Liver (tissue), 9 donors: ENCODE measurements around the gene NBEAL1. TPM values are rescaled to one million over a fixed set of nuclear protein-coding genes. Genes with fewer than 3 reads are reported as not detected.

Experiments
- DNase-seq: peaks from one replicate; pipeline ENCODE4 v3.0.0-alpha.2; 2017; ENCODE audit warnings: low spot score
- H3K27ac ChIP-seq, 2 donors: one replicate each; pipeline ENCODE4 v1.7.0; 2013; ENCODE audit warnings: inconsistent platforms in 2 of 2, low read length in 2 of 2, control low read depth in 1 of 2, low read depth in 1 of 2, mild to moderate bottlenecking in 1 of 2
- H3K27me3 ChIP-seq, 4 donors: one replicate each; pipeline versions ENCODE4 v1.6.1 to v1.7.0; 2013; ENCODE audit warnings: low read length in 3 of 4, inconsistent platforms in 1 of 4, mild to moderate bottlenecking in 1 of 4, moderate library complexity in 1 of 4; ENCODE audit not compliant: control insufficient read depth in 4 of 4, insufficient read depth in 4 of 4
- H3K36me3 ChIP-seq, 4 donors: one replicate each; pipeline versions ENCODE4 v1.6.1 to v1.7.0; 2013; ENCODE audit warnings: low read length in 3 of 4, mild to moderate bottlenecking in 3 of 4, low read depth in 1 of 4, moderate library complexity in 1 of 4; ENCODE audit not compliant: control insufficient read depth in 4 of 4, insufficient read depth in 3 of 4
- H3K4me1 ChIP-seq, 4 donors: one replicate each; pipeline versions ENCODE4 v1.6.1 to v1.7.0; 2013; ENCODE audit warnings: low read length in 3 of 4, mild to moderate bottlenecking in 3 of 4, moderate library complexity in 1 of 4; ENCODE audit not compliant: control insufficient read depth in 4 of 4, insufficient read depth in 4 of 4
- H3K4me3 ChIP-seq, 3 donors: one replicate each; pipeline versions ENCODE4 v1.6.1 to v1.7.0; 2013; ENCODE audit warnings: low read length in 3 of 3, control low read depth in 1 of 3, low read depth in 1 of 3, mild to moderate bottlenecking in 1 of 3
- H3K9ac ChIP-seq, 2 donors: one replicate each; pipeline ENCODE4 v1.7.0; 2013; ENCODE audit warnings: low read length in 2 of 2, mild to moderate bottlenecking in 2 of 2, moderate library complexity in 2 of 2, control low read depth in 1 of 2, low read depth in 1 of 2
- H3K9me3 ChIP-seq, 4 donors: one replicate each; pipeline versions ENCODE4 v1.6.1 to v1.7.0; 2013; ENCODE audit warnings: low read length in 3 of 4; ENCODE audit not compliant: control insufficient read depth in 4 of 4
- EGR1 ChIP-seq, 2 donors: IDR thresholded peaks; 2 replicates each; pipeline ENCODE4 v1.6.1; 2016 to 2018; ENCODE audit warnings: antibody characterized with exemption in 2 of 2, low read depth in 2 of 2
- FOXA1 ChIP-seq: IDR thresholded peaks from 2 replicates; pipeline ENCODE4 v1.6.1; 2016; ENCODE audit warnings: antibody characterized with exemption
- FOXA2 ChIP-seq: IDR thresholded peaks from 2 replicates; pipeline ENCODE4 v1.6.1; 2016; ENCODE audit warnings: antibody characterized with exemption
- GABPA ChIP-seq, 2 donors: IDR thresholded peaks in 1 of 2; conservative IDR thresholded peaks in 1 of 2; 2 replicates each; pipeline ENCODE4 v1.6.1; 2016; ENCODE audit warnings: antibody characterized with exemption in 2 of 2, mild to moderate bottlenecking in 1 of 2, moderate library complexity in 1 of 2
- HNF4A ChIP-seq, 2 donors: conservative IDR thresholded peaks; 2 replicates each; pipeline ENCODE4 v1.6.1; 2016; ENCODE audit warnings: antibody characterized with exemption in 2 of 2, mild to moderate bottlenecking in 2 of 2
- HNF4G ChIP-seq: IDR thresholded peaks from 2 replicates; pipeline ENCODE4 v1.6.1; 2016; ENCODE audit warnings: antibody characterized with exemption
- JUND ChIP-seq, 2 donors: IDR thresholded peaks; 2 replicates each; pipeline ENCODE4 v1.6.1; 2016; ENCODE audit warnings: antibody characterized with exemption in 2 of 2
- NR2F2 ChIP-seq: IDR thresholded peaks from 2 replicates; pipeline ENCODE4 v1.6.1; 2016; ENCODE audit warnings: antibody characterized with exemption
- RAD21 ChIP-seq, 2 donors: IDR thresholded peaks; 2 replicates each; pipeline ENCODE4 v1.6.1; 2016; ENCODE audit warnings: antibody characterized with exemption in 2 of 2, mild to moderate bottlenecking in 2 of 2
- RXRA ChIP-seq, 2 donors: IDR thresholded peaks; 2 replicates each; pipeline ENCODE4 v1.6.1; 2017 to 2018; ENCODE audit warnings: antibody characterized with exemption in 2 of 2, mild to moderate bottlenecking in 1 of 2
- SP1 ChIP-seq: IDR thresholded peaks from 2 replicates; pipeline ENCODE4 v1.6.1; 2018; ENCODE audit warnings: antibody characterized with exemption, mild to moderate bottlenecking
- TAF1 ChIP-seq: conservative IDR thresholded peaks from 2 replicates; pipeline ENCODE4 v1.6.1; 2016; ENCODE audit warnings: antibody characterized with exemption, mild to moderate bottlenecking
- YY1 ChIP-seq: IDR thresholded peaks from 2 replicates; pipeline ENCODE4 v1.6.1; 2016; ENCODE audit warnings: antibody characterized with exemption, mild to moderate bottlenecking
- WGBS: extraction: QIAGEN DNeasy Blood & Tissue Kit; methylation state at CpG from one replicate; pipeline ENCODE4 v1.1.7; 2013; 5-methylcytosine and 5-hydroxymethylcytosine counted together
- polyA plus RNA-seq, 2 donors: library from polyadenylated mRNA; stranded (reverse) in 1 of 2; unstranded in 1 of 2; fragments of 200-250 nt in 1 of 2; fragments of >200 nt in 1 of 2; fragmentation: Nextera tagmentation in 1 of 2; extraction: Ambion mirVana in 1 of 2; gene quantifications; one replicate each; pipeline versions ENCODE4 v1.2.1 to v1.2.3, GENCODE V29; 2013 to 2015
- total RNA-seq, 2 donors: library from RNA; depleted of rRNA; stranded (reverse); fragments of >200 nt; gene quantifications; one replicate each; pipeline ENCODE4 v1.2.3, GENCODE V29; 2014
- TF ChIP-seq, protein P1 (sequence below): IDR thresholded peaks from 2 replicates; pipeline ENCODE4 v1.6.1; 2016; ENCODE audit warnings: antibody characterized with exemption
- TF ChIP-seq, protein P2 (sequence below): IDR thresholded peaks from 2 replicates; pipeline ENCODE4 v1.6.1; 2016; ENCODE audit warnings: antibody characterized with exemption
- TF ChIP-seq, protein P3 (sequence below): IDR thresholded peaks from 2 replicates; pipeline ENCODE4 v1.6.1; 2016; ENCODE audit warnings: antibody characterized with exemption, mild to moderate bottlenecking
- TF ChIP-seq, protein P4 (sequence below): fragments of 150-350 bp; IDR thresholded peaks from 2 replicates; pipeline ENCODE4 v1.5.1; 2017; ENCODE audit warnings: improper control_type of control experiment, low read depth, low read length; ENCODE audit not compliant: missing input control
- TF ChIP-seq, protein P5 (sequence below): IDR thresholded peaks from 2 replicates; pipeline ENCODE4 v1.6.1; 2016; ENCODE audit warnings: antibody characterized with exemption
- donor health status: healthy.
- donor health status: healthy.
- donor health status: healthy.
- donor health status: healthy.
- donor health status: healthy.

Gene NBEAL1
- total and polyA plus RNA-seq, 4 donors = 4.4 to 47.9 (median 17.0) TPM

DNA sequence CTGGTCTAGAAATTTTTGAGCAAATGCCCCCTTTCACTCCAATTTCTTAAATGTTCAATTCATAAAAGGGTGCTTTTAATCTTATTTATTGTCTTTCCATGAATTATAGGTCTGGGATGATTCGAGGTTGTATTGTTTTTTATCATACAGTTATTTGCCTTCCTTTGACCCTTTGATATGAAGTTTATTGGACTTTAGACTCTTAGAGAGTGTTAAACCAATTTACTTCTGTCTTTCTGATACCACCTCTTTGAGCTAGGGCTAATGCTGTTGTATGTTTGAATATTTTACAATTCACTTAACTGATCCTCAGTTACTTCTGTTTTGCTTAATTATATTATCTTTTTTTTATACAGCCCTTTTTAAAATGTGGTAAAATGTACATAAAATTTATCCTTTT is 134.5 kb downstream of the NBEAL1 start:
- WGBS = 29% methylated on average over 1 of the region's 1 CpG
- Histone ChIP-seq H3K36me3 (peaks cover 2 to 12% (median 4%) of the 10 kb centered on the region in 4 donors), H3K9me3 (no peaks in the 10 kb centered on the region), H3K27me3 (no peaks in the 10 kb centered on the region), H3K4me3 (no peak overlapping the region), H3K27ac (no peak overlapping the region), H3K4me1 (peaks cover 0 to 4% (median 0%) of the 10 kb centered on the region in 4 donors), H3K9ac (no peak overlapping the region)
- TF ChIP-seq, protein P1, sequence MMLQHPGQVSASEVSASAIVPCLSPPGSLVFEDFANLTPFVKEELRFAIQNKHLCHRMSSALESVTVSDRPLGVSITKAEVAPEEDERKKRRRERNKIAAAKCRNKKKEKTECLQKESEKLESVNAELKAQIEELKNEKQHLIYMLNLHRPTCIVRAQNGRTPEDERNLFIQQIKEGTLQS = no peak
- TF ChIP-seq RXRA (IDR thresholded peaks at IDR 0.05) = peak; percentile 66 to 79
- no peak for TF ChIP-seq FOXA2
- TF ChIP-seq, protein P2, sequence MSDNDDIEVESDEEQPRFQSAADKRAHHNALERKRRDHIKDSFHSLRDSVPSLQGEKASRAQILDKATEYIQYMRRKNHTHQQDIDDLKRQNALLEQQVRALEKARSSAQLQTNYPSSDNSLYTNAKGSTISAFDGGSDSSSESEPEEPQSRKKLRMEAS = no peak
- TF ChIP-seq SP1 = peak; percentile 53
- TF ChIP-seq, protein P3, sequence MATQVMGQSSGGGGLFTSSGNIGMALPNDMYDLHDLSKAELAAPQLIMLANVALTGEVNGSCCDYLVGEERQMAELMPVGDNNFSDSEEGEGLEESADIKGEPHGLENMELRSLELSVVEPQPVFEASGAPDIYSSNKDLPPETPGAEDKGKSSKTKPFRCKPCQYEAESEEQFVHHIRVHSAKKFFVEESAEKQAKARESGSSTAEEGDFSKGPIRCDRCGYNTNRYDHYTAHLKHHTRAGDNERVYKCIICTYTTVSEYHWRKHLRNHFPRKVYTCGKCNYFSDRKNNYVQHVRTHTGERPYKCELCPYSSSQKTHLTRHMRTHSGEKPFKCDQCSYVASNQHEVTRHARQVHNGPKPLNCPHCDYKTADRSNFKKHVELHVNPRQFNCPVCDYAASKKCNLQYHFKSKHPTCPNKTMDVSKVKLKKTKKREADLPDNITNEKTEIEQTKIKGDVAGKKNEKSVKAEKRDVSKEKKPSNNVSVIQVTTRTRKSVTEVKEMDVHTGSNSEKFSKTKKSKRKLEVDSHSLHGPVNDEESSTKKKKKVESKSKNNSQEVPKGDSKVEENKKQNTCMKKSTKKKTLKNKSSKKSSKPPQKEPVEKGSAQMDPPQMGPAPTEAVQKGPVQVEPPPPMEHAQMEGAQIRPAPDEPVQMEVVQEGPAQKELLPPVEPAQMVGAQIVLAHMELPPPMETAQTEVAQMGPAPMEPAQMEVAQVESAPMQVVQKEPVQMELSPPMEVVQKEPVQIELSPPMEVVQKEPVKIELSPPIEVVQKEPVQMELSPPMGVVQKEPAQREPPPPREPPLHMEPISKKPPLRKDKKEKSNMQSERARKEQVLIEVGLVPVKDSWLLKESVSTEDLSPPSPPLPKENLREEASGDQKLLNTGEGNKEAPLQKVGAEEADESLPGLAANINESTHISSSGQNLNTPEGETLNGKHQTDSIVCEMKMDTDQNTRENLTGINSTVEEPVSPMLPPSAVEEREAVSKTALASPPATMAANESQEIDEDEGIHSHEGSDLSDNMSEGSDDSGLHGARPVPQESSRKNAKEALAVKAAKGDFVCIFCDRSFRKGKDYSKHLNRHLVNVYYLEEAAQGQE = no peak
- TF ChIP-seq HNF4A (conservative IDR thresholded peaks at IDR 0.05) = peak; percentile 75 to 86
- TF ChIP-seq RAD21 (IDR thresholded peaks at IDR 0.05) = no peak
- no peak for TF ChIP-seq JUND (IDR thresholded peaks at IDR 0.05)
- no peak for TF ChIP-seq EGR1 (IDR thresholded peaks at IDR 0.05; ENCODE audit: low read depth in 2 of 2)
- TF ChIP-seq YY1 = no peak
- no peak for TF ChIP-seq TAF1
- TF ChIP-seq, protein P4, sequence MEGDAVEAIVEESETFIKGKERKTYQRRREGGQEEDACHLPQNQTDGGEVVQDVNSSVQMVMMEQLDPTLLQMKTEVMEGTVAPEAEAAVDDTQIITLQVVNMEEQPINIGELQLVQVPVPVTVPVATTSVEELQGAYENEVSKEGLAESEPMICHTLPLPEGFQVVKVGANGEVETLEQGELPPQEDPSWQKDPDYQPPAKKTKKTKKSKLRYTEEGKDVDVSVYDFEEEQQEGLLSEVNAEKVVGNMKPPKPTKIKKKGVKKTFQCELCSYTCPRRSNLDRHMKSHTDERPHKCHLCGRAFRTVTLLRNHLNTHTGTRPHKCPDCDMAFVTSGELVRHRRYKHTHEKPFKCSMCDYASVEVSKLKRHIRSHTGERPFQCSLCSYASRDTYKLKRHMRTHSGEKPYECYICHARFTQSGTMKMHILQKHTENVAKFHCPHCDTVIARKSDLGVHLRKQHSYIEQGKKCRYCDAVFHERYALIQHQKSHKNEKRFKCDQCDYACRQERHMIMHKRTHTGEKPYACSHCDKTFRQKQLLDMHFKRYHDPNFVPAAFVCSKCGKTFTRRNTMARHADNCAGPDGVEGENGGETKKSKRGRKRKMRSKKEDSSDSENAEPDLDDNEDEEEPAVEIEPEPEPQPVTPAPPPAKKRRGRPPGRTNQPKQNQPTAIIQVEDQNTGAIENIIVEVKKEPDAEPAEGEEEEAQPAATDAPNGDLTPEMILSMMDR = no peak
- no peak for TF ChIP-seq NR2F2
- TF ChIP-seq, protein P5, sequence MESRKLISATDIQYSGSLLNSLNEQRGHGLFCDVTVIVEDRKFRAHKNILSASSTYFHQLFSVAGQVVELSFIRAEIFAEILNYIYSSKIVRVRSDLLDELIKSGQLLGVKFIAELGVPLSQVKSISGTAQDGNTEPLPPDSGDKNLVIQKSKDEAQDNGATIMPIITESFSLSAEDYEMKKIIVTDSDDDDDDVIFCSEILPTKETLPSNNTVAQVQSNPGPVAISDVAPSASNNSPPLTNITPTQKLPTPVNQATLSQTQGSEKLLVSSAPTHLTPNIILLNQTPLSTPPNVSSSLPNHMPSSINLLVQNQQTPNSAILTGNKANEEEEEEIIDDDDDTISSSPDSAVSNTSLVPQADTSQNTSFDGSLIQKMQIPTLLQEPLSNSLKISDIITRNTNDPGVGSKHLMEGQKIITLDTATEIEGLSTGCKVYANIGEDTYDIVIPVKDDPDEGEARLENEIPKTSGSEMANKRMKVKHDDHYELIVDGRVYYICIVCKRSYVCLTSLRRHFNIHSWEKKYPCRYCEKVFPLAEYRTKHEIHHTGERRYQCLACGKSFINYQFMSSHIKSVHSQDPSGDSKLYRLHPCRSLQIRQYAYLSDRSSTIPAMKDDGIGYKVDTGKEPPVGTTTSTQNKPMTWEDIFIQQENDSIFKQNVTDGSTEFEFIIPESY = no peak
- TF ChIP-seq GABPA (IDR thresholded peaks at IDR 0.05 in 1 of 2, conservative IDR thresholded peaks at IDR 0.05 in 1 of 2) = no peak
- TF ChIP-seq HNF4G = peak; percentile 39
- no peak for TF ChIP-seq FOXA1
- no peak for DNase-seq
